ENCODE measurements around the gene PAX8.

- TF ChIP-seq POLR2AphosphoS5 (IDR thresholded peaks at IDR 0.05; ENCODE audit: low read depth, low read length), result no peak
- TF ChIP-seq POLR2A (IDR thresholded peaks at IDR 0.05; ENCODE audit: low read depth, low read length), result no peak
- no peak for TF ChIP-seq TAF1 (IDR thresholded peaks at IDR 0.05; ENCODE audit: borderline replicate concordance, low read depth, low read length)
Observed at GRCh38 chr2:113171334-113172075, 107.2 kb downstream of the PAX8 start.

Measured in GM12892 (cell line).